OCI-LY1 (cell line): ENCODE data around the gene ZNF189.

Source experiments
- H2AFZ ChIP-seq: fragments of 200-600 bp; sonication (generic), shearing (Covaris generic); 2 replicates; pipeline ENCODE4 v1.6.0; 2014; ENCODE audit warnings: antibody characterized with exemption, mild to moderate bottlenecking, low read length
- H3F3A ChIP-seq: fragments of 200-600 bp; sonication (generic), shearing (Covaris generic); 2 replicates; pipeline ENCODE4 v1.6.0; 2014; ENCODE audit warnings: mild to moderate bottlenecking, antibody characterized with exemption, low read length, moderate library complexity; ENCODE audit not compliant: insufficient read depth
- H3K27ac ChIP-seq: fragments of 200-600 bp; sonication (generic); 2 replicates; pipeline ENCODE4 v1.5.1; 2014; ENCODE audit warnings: low read length, mixed run types, mild to moderate bottlenecking, low read depth; ENCODE audit not compliant: poor library complexity, severe bottlenecking
- H3K27me3 ChIP-seq: fragments of 200-600 bp; sonication (generic); 2 replicates; pipeline ENCODE4 v1.6.0; 2014; ENCODE audit warnings: antibody characterized with exemption, mild to moderate bottlenecking, low read length, moderate library complexity; ENCODE audit not compliant: insufficient read depth
- H3K36me3 ChIP-seq: fragments of 200-600 bp; sonication (generic); 2 replicates; pipeline ENCODE4 v1.6.1; 2014; ENCODE audit warnings: mild to moderate bottlenecking, antibody characterized with exemption, low read length, moderate library complexity, mixed read lengths; ENCODE audit not compliant: insufficient read depth
- H3K4me1 ChIP-seq: fragments of 200-600 bp; sonication (generic); 2 replicates; pipeline ENCODE4 v1.5.1; 2014; ENCODE audit warnings: mild to moderate bottlenecking, low read length, moderate library complexity; ENCODE audit not compliant: insufficient read depth, severe bottlenecking
- H3K4me2 ChIP-seq: fragments of 200-600 bp; sonication (generic), shearing (Covaris generic); 2 replicates; pipeline ENCODE4 v1.6.1; 2014; ENCODE audit warnings: low read length
- H3K4me3 ChIP-seq: fragments of 200-600 bp; sonication (generic); 2 replicates; pipeline ENCODE4 v1.5.1; 2014; ENCODE audit warnings: low read length, low read depth, mild to moderate bottlenecking, mixed read lengths; ENCODE audit not compliant: poor library complexity, severe bottlenecking
- H3K79me2 ChIP-seq: fragments of 200-600 bp; shearing (Covaris generic); 2 replicates; pipeline ENCODE4 v1.6.1; 2016; ENCODE audit warnings: mixed run types, low read length, mixed read lengths; ENCODE audit not compliant: insufficient read depth
- H3K9ac ChIP-seq: fragments of 200-600 bp; sonication (generic), shearing (Covaris generic); 2 replicates; pipeline ENCODE4 v1.6.1; 2014; ENCODE audit warnings: mild to moderate bottlenecking, low read length, mixed read lengths
- H3K9me2 ChIP-seq: fragments of 200-600 bp; sonication (generic), shearing (Covaris generic); 2 replicates; pipeline ENCODE4 v1.6.1; 2014; ENCODE audit warnings: low read depth, mild to moderate bottlenecking, low read length, mixed read lengths
- H3K9me3 ChIP-seq: fragments of 200-600 bp; shearing (Covaris generic); 2 replicates; pipeline ENCODE4 v1.6.1; 2014; ENCODE audit warnings: low read length, mixed read lengths
- H4K20me1 ChIP-seq: fragments of 200-600 bp; sonication (generic), shearing (Covaris generic); 2 replicates; pipeline ENCODE4 v1.6.0; 2016; ENCODE audit warnings: mild to moderate bottlenecking, low read length; ENCODE audit not compliant: insufficient read depth
- EZH2 ChIP-seq: fragments of 200-600 bp; sonication (generic), shearing (Covaris generic); IDR thresholded peaks from 2 replicates; pipeline ENCODE4 v1.8.0; 2017; ENCODE audit warnings: borderline replicate concordance, mixed run types, mild to moderate bottlenecking, antibody characterized with exemption, low read length, moderate library complexity, mixed read lengths
- TF ChIP-seq, protein P1 (sequence below): fragments of 200-600 bp; sonication (generic), shearing (Covaris generic); IDR thresholded peaks from 2 replicates; pipeline ENCODE4 v1.5.1; 2017; ENCODE audit warnings: mild to moderate bottlenecking, antibody characterized with exemption, low read length, moderate library complexity, mixed read lengths

The ZNF189 gene

DNA sequence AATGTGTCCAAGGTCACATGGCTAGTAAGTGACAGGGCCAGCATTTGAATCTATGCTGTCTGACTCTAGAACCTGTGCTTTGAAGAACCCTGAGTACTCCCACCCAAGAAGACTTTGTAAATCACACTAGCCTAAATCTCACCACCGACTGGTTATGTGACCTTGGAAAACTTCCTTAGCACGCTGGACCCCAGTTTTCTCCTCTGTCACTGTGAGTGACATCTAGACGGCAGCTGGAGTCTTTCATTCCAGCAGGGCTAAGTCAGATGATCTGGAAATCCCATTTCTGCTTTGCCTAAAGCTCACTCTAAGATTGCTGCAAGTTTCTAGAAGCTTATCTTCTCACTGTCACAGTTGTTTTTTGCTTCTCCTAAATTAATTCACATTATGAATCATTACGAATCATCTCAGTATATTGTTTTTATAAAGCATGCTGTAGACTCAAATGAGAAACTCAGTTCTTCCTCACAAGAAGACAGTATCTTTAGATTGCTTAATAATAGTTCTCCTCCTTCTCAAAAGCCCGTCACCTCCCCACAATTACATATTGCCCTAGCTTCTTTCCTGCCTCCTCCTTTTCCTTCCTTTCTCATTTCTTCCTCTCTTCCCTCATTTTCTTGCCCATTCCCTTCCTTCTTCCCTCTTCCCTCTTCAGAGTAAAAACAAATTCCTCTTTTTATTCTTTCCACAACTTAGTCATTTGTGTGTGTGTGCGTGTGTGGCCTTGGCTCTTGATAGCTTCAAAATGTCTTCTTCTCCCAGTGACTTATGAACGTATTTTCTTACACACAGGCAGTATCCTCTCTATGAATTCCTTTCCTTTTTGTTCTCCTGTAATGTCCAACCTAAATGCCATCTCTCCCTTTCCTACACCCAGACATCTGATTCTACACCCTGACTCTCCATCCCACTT, 20.1 kb downstream of the ZNF189 start:
- no peaks in the 10 kb centered on the region for H3K9me2 ChIP-seq
- H3K4me1 ChIP-seq: no peaks in the 10 kb centered on the region
- no peak for TF ChIP-seq EZH2
- TF ChIP-seq, protein P1, sequence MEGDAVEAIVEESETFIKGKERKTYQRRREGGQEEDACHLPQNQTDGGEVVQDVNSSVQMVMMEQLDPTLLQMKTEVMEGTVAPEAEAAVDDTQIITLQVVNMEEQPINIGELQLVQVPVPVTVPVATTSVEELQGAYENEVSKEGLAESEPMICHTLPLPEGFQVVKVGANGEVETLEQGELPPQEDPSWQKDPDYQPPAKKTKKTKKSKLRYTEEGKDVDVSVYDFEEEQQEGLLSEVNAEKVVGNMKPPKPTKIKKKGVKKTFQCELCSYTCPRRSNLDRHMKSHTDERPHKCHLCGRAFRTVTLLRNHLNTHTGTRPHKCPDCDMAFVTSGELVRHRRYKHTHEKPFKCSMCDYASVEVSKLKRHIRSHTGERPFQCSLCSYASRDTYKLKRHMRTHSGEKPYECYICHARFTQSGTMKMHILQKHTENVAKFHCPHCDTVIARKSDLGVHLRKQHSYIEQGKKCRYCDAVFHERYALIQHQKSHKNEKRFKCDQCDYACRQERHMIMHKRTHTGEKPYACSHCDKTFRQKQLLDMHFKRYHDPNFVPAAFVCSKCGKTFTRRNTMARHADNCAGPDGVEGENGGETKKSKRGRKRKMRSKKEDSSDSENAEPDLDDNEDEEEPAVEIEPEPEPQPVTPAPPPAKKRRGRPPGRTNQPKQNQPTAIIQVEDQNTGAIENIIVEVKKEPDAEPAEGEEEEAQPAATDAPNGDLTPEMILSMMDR: no peak
- H3K4me3 ChIP-seq: no peak overlapping the region
- no peaks in the 10 kb centered on the region for H3K27me3 ChIP-seq
- H4K20me1 ChIP-seq: no peaks in the 10 kb centered on the region
- no peaks in the 10 kb centered on the region for H3K36me3 ChIP-seq
- H3K79me2 ChIP-seq: no peaks in the 10 kb centered on the region
- H3K9me3 ChIP-seq: no peaks in the 10 kb centered on the region
- H3K9ac ChIP-seq: no peak overlapping the region
- H2AFZ ChIP-seq: no peak overlapping the region
- no peaks in the 10 kb centered on the region for H3F3A ChIP-seq
- no peak overlapping the region for H3K27ac ChIP-seq
- H3K4me2 ChIP-seq: no peak overlapping the region

DNA sequence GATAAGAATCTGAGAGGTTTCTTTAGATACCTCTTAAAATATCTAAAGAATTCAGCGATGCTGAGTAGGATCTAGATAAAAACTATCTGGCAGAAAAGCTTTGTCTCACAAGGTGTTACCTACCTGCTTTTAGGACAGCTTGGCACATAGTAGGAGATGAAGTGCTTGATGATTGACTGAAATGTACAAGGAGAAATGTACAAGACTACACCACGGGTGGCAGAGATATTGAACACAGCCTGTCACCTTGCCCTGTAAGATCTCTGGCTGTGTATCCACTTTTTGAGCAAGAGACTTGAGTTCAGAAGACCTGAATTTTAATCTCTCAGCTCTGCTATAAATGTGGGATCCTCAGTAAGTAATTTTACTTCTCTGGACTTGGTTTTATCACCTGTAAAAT, 21.2 kb downstream of the ZNF189 start:
- Histone ChIP-seq H3K9me3 (no peaks in the 10 kb centered on the region), H3F3A (no peaks in the 10 kb centered on the region), H3K36me3 (no peaks in the 10 kb centered on the region), H3K4me2 (no peak overlapping the region), H3K79me2 (no peaks in the 10 kb centered on the region), H3K27ac (no peak overlapping the region), H4K20me1 (no peaks in the 10 kb centered on the region), H3K9me2 (no peaks in the 10 kb centered on the region), H3K27me3 (no peaks in the 10 kb centered on the region), H3K4me1 (no peaks in the 10 kb centered on the region), H2AFZ (no peak overlapping the region), H3K9ac (no peak overlapping the region), H3K4me3 (no peak overlapping the region)
- no peak for TF ChIP-seq EZH2
- TF ChIP-seq, protein P1: no peak

DNA sequence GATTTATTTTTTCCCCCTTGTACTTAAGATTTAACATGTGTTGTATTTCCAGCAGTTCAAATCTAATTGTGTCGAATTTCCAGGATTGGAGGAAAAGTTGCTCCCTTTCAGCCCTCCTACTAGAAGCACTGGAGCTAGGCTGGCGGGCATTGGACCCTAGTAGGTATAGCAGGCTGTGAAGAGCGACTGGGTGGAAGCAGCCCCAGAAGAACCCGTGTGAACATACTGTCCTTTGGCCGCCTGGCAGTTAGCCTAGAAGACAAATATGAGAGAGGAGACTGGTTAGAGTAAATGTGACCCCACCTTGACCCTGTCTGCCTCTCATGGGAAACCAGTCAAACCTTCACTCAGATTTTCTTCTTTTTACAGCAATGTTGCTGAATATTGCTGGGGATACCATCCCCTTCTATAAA, 23.0 kb downstream of the ZNF189 start:
- Histone ChIP-seq H3K27ac (no peak overlapping the region), H3K36me3 (no peaks in the 10 kb centered on the region), H3K4me3 (no peak overlapping the region), H3K9me3 (no peaks in the 10 kb centered on the region), H4K20me1 (no peaks in the 10 kb centered on the region), H2AFZ (no peak overlapping the region), H3K9ac (no peak overlapping the region), H3K4me1 (no peaks in the 10 kb centered on the region), H3K79me2 (no peaks in the 10 kb centered on the region), H3F3A (no peaks in the 10 kb centered on the region), H3K27me3 (no peaks in the 10 kb centered on the region), H3K4me2 (no peak overlapping the region), H3K9me2 (no peaks in the 10 kb centered on the region)
- no peak for TF ChIP-seq EZH2
- TF ChIP-seq, protein P1: no peak
